HG03139 (cell line): ENCODE data around the gene HPCAL1.
"Not testable (repeated sequence)": the region's sequence is repeated elsewhere in the genome, so short reads cannot be mapped to it uniquely, and the experiment has no call there.

Source experiments
- ATAC-seq: cut with Tn5 transposase; IDR thresholded peaks from one replicate; pipeline ENCODE4 v1.9.1; 2021; ENCODE audit not compliant: unreplicated experiment

HPCAL1 gene

DNA sequence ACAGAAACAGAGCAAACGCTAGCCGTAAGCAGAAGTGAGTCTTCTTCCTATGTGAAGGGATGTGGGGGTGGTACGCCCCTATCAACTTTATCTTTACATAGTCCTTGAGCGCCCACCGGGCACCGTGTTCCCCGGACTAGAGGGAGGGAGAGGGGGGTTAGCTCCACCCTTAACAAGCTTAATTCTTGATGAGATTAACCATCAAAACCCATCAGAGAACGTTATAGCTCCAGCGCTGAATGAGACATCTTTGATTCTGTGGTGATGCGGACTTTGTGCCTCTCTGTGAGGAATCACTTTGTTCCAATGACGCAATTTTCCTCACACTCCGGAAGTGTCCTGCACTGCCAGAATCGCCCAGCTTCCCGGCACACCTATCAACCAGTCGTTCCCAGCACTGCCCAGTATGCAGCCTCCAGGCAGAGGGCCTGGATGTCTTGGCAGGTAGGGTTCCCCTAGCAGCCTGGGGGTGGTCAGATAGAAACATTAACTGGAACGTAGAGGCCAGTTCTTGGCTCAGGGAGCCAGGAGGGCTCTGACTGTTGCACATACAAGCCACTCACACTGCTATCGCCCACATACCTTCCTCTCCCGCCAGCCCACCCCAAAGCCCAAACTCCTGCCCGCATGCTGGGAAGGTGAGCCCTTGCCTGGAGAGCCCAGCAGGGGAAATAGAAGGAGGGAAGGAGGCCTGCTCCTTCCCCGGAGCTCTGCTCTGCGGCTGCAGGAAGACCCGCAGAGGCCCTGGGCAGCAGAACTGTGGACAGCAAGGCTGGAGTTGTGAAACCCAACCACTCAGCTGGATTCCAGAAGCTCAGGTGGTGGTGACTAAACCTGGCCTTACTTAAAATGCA, 147.4 kb downstream of the HPCAL1 start:
- ATAC-seq, result no peak

- no peak for ATAC-seq
Observed at GRCh38 chr2:10451819-10452218, 149.1 kb downstream of the HPCAL1 start.

- no peak for ATAC-seq
Observed at GRCh38 chr2:10452312-10452711, 149.6 kb downstream of the HPCAL1 start.

- no peak for ATAC-seq
Observed at GRCh38 chr2:10452956-10453904, 150.5 kb downstream of the HPCAL1 start.

DNA sequence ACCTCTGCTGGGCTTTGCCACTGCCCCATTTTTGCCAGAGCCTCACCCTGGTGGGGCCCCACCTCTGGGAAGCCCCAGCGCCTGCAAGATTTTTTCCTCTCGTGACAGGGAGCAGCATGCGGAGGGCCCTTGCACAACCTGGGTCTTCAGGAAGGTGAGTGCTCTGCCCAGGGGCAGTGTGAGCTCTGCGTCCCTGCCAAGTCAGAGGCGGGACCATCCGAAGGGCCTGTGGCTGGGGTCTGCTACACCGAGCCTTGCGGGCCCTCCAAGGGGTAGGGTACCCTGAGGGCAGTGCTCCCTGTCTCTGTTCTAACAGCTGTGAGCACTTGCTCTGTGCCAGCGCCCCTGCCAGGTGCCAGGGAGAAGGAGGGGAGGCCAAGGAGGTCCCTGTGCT, 151.2 kb downstream of the HPCAL1 start:
- ATAC-seq, result no peak

DNA sequence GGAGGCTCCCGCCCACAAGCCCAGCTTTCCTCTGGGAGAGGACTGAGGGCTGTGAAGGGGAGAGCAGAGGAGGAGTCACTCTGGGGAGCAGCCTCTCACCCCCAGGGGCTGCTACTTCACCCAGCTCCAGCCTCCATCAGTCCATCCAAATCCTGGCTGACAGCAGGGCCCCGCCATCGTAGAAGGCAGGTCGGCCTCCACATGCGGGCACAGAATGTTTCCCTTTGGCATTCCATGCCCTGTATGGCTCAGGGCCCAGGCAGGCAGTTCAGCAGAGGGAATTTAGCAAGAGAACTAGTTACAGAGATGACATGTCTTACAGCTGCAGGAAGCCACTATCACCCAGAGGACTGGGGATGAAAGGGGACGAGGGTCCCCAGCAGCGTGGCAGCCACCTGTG, 151.8 kb downstream of the HPCAL1 start:
- ATAC-seq, result no peak

DNA sequence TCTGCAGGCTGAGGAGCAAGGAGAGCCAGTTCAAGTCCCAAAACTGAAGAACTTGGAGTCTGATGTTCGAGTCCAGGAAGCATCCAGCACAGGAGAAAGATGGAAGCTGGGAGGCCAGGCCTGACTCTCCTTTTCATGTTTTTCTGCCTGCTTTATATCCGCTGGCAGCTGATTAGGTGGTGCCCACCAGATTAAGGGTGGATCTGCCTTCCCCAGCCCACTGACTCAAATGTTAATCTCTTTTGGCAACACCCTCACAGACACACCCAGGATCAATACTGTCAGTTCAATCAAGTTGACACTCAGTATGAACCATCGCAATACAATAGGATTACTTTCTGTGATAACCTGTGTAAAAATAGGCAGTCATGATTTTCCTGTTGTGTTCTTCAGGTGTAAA, 154.5 kb downstream of the HPCAL1 start:
- not testable (repeated sequence) for ATAC-seq

DNA sequence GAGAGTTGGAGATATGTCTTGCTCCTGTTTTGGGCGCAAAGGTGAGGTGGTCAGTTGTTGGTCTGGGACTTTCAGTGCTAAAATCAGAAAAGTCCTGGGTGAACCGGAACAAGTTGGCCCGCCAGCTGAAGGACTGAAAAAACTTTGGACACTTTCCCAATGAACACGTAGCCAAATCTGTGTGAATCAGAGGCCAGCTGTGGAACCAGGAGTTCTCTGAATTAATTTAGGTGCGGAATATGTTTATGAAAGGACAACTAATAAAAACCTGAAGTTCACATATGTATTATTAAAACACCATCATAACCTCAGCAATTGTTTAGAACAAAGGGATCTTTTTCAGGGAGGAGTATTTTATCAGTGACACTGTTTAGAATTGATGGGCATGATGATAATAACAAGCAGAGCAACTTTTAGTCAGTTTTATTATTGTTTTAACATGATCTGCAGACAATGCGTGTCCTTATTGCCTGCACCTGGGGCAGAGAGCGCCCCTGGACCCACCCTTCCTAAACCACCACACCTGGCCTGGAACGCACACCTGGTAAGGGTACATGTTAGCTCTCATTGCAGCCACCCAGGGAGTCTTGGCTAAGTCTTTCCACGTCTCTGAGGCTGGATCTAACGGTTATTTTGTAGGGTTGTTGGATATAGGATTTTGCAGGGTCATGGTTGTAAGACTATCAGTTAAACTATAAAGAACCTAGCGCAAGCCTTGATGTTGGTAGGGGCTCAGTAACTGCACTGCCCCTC, 155.3 kb downstream of the HPCAL1 start:
- ATAC-seq, result no peak

GRCh38 chr2:10460366-10460796, 157.7 kb downstream of the HPCAL1 start:
- ATAC-seq, result no peak

DNA sequence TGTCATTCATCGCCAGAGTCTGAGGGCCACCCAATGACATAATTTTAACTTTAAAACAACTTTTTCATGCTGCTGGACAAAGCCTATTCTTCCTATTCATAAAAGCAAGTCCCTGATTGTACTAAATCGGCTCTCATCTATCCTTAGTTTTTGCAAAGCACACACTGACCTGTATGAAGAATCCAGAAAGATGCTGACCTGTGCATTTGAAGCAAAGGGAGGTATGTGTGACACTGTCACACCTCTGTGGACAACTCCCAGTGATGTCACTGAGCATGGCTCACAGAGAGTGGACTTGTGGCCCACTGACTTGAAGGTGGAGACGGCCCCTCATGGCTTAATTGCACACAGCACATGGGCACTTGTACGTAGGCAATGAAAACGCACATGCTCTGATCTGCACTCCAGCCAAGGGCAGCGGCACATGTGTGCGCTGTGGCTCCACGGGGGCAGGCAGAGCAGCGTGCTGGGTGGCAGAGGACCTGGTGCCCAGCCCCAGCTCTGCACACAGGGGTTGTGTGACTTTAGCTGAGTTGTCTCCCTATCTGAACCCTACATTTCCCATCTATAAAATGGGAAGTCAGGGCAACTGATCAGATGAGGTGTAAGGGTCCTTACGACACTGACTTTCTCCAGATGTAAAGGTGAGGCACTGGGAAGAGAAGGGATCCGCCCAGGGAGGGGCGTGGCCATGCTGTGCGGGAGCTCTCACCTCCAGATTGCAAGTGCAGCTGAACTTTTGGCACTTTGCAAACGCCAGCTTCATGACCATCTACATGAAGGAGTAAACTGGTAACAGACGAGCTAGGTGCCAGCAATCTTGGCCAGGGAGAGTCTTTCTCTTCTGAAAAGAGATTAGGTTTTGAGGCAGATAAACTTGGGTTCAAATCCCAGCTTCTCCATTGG, 159.7 kb downstream of the HPCAL1 start:
- no peak for ATAC-seq

DNA sequence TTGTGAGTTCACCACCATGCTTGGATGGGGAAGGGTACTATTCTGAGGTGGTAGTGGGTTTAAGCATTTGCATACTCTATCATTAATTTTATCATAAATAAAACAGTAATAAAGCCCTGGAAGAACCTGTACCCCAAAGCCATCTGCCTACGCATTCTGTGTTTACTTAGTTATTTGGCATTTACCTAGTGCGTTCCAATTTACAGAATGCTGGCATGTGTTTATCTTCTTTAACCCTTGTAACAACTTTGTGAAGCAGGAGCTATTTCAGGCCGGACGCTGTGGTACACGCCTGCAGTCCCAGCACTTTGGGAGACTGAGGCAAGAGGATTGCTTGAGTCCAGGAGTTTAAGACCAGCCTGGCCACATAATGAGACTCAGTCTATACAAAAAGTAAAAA, 163.2 kb downstream of the HPCAL1 start:
- no peak for ATAC-seq

DNA sequence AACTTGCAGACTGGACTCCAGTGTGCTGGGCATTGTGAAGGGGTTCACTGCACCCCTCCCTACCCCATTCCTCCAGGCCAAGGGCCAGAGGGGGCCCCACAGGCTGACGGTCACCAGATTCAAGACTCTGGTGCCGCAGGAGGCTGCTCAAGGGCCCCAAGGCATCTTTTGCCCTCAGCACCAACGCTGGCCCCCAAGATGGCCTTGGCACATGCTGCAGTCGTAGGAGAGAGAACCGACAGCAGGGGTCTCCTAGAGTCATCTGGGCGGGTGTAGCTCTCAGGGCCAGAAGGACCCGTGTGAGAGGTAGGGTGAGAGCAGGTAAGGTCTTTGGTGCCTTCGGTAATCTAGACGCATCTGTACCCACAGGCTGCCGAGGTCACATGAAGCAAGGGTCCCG, 164.1 kb downstream of the HPCAL1 start:
- no peak for ATAC-seq

DNA sequence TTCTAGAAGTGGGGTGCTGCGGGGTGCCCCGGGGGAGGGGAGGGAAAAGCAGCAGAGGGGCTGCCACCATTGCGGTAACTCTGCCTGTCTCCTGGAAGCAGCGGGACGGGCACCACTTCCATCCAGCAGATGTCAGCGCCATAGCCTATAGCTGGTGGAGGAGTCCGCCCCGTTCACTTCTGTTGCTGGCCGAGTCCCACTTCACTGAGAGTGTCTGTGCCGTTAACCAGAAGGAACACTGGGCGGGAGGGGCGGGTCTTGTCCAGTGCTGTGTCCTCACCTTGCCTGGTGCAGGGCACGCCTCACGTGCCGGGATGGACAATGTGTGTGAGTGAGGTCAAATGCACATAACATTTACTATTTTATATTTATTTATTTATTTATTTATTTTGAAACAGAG, 164.7 kb downstream of the HPCAL1 start:
- no peak for ATAC-seq

DNA sequence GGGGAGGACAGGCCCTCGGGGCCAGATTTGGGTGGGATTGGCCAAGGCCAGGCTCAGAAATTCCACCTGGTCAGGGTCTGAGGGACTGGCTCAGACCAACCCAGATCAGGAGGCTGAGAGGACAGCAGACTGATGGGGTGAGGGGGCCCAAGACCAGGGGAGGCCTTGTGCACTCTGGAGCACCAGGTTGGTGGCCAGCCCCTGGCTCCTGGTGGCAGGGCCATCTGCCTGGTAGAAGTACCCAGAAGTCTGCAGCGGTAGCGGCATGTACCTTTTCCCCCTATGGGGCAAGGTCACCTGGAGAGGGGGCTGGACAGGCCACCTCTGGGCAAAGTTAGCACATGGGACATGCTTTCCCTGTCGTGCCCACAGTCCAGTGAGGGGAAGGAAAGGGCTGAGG, 166.6 kb downstream of the HPCAL1 start:
- no peak for ATAC-seq

- ATAC-seq, result no peak
Observed at GRCh38 chr2:10469955-10470608, 167.4 kb downstream of the HPCAL1 start.

GRCh38 chr2:10471046-10471571, 168.4 kb downstream of the HPCAL1 start:
- ATAC-seq, result no peak

DNA sequence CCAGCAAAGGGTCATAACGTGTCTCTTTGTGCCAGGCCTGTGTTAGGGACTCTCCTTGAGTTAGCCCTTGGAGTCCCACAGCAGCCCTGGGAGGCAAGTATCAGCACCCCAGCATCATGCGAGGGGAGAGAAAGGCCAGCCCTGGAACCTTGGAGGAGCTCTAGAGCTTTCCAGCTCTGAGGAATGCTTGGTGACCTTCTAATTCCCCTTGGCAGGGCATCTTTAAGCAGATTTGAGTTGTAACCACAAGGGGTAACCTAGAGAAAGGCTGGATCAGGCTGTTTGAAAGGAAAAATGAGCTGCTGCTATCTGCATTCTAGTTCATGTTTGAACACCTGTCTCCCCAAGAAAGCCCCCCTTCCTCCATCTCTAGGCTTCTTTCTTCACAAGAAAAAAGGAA, 169.3 kb downstream of the HPCAL1 start:
- no peak for ATAC-seq

DNA sequence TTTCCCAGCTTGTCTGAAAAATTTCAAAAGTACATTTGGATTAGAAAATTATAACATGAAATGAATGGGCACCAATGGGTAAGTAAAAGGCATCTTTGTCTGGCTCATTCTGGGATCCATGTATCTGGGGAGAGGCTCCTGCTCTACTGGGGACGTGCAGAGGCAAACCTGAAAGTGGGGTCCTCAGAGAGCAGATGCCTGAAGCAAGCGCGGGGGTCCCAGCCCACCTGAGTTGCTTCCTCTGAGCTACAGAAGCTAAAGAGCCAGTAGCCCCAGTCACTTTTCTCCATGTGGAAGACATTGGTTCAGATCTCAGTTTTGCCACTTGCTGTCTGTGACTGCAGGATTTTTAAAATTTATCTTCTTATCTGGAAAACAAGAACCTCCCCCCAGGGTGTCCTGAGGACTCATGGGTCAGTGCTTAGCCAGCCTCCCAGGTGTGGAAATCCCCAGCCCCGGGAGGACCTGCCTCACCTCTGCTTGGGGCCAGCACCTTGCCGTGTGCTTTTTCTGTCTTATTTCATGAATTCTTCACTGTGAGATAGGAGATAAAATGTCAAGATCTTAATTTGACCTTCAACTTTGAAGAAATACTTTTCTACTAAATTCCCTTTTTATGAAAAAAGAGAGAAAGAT, 170.5 kb downstream of the HPCAL1 start:
- no peak for ATAC-seq

GRCh38 chr2:10475221-10475722, 172.6 kb downstream of the HPCAL1 start:
- ATAC-seq, result no peak
